GM19238 (cell line): ENCODE measurements around the gene OPTN.
"Not testable (repeated sequence)": the region's sequence is repeated elsewhere in the genome, so short reads cannot be mapped to it uniquely, and the experiment has no call there.

Experiments used
- DNase-seq: peaks from one replicate; pipeline ENCODE4 v3.0.0; 2011; ENCODE audit warnings: low spot score; ENCODE audit not compliant: insufficient read length

Gene OPTN

DNA sequence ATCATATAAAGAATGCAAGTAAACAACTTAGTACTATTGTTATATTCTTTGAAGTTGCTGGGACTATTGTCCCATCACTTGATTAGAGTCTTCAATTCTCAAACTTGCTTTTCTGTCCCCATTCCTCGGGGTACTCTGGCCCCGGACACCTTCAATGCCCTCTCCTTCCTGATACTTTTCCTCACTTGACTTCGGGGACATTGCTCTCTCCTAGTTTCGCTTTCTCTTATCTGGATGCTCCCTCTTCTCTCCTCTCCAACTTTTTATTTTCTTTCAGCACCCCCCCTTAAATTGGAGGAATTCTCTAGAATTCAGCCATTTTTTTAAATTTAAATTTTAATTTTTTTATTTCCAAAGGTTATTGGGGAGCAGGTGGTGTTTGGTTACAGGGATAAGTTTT lies 10.6 kb upstream of the OPTN start:
- DNase-seq, result no peak

- no peak for DNase-seq
Measured at GRCh38 chr10:13090289-13090688, 9.7 kb upstream of the OPTN start.

- DNase-seq, result no peak
Measured at GRCh38 chr10:13091801-13092200, 8.2 kb upstream of the OPTN start.

- no peak for DNase-seq
Measured at GRCh38 chr10:13092291-13093102, 7.5 kb upstream of the OPTN start.

DNA sequence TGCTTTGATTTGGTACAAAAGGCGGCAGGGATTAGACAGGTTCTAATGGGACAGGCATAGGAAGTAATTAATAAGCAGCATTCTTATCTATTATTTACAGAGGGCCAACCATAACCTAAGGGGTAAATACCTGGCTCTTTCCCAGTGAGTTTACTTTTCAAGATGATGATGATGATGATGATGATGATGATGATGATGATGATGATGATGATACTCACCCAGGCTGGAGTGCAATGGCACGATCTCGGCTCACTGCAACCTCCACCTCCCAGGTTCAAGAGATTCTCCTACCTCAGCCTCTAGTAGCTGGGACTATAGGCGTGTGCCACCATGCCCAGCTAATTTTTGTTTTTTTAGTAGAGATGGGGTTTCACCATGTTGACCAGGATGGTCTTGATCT lies 5.9 kb upstream of the OPTN start:
- not testable (repeated sequence) for DNase-seq

DNA sequence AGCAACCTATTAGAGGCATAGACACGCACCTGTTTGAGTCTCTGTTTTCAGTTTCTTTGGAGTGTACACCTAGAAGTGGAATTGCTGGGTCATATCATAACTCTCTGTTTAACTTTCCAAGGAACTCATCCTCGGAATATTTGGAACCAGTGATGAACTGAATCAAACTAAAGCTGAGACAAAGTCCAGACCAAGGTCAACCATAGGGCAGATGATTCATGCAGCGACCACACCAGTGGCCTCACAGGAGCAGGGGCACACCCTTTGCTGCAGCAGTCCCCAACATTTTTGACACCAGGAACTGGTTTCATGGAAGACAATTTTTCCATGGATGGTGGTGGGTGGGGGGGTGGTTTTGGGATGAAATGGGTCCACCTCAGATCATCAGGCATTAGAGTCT lies 4.9 kb upstream of the OPTN start:
- no peak for DNase-seq

- no peak for DNase-seq
Measured at GRCh38 chr10:13095929-13096328, 4.0 kb upstream of the OPTN start.

GRCh38 chr10:13099144-13099665 lies 758 bp upstream of the OPTN start:
- peak; percentile 41 for DNase-seq

DNA sequence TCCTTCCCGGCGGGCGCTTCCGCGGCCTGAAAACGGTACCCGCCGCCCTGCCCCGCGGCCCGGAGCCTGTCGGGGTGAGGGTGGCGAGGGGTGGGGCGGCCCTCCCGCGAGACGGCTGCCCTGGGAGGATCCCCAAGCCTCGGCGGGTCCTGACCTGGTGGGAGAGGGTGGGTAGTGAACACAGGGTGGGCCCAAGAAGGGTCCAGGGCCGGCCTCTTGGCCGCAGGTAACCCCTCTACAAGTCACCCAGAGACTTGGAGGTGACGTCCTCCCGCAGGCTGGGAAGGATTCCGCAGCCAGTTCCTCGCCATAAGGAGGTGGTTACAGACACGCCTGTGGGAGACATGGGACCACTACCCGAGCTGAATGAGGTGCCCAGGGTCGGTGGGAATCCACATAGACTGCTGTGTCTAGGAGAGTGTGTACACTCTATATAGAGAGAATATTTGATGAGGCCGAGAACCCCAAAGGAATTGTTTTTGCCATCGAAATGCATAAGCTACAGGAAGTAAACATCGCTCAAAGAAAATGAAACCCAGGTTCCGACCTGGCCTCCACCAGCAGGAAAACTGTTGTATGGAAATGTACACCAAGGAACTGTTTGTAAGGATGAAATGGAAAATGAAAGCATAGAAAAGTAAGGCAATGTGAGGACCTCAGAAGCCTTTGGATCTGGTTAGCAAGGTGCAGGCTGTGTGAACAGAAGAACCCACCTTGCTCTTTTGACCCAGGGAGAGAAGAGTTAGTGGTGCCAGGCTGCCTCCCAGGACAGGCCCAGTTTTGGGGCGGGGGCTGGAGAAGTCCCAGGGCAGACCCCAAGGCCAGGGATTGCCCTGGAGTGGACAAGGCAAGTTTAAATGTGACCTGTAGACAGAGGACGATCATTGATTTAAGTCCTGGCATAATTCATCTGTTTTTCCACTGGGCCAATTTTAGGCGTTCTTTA lies 659 bp downstream of the OPTN start:
- DNase-seq, result no peak

GRCh38 chr10:13102002-13102794 lies 2.2 kb downstream of the OPTN start:
- DNase-seq, result no peak

GRCh38 chr10:13103554-13103953 lies 3.6 kb downstream of the OPTN start:
- no peak for DNase-seq

DNA sequence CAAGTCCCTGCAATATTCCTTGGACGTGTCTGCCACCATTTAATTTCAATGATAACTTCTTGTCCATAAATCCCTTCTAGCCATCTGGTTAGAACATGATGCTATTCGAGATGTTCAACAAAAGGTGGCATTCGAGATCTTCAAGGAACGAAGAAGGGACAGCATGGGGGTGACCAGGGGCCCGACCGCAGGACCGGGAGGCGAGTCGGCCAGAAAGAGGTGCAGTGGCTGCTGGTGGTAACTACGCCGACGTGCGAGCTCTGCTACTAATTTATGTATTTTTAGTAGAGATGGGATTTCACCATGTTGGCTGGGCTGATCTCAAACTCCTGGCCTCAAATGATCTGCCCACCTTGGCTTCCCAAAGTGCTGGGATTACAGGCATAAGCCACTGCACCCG lies 4.7 kb downstream of the OPTN start:
- DNase-seq, result no peak

GRCh38 chr10:13105184-13105583 lies 5.2 kb downstream of the OPTN start:
- no peak for DNase-seq

DNA sequence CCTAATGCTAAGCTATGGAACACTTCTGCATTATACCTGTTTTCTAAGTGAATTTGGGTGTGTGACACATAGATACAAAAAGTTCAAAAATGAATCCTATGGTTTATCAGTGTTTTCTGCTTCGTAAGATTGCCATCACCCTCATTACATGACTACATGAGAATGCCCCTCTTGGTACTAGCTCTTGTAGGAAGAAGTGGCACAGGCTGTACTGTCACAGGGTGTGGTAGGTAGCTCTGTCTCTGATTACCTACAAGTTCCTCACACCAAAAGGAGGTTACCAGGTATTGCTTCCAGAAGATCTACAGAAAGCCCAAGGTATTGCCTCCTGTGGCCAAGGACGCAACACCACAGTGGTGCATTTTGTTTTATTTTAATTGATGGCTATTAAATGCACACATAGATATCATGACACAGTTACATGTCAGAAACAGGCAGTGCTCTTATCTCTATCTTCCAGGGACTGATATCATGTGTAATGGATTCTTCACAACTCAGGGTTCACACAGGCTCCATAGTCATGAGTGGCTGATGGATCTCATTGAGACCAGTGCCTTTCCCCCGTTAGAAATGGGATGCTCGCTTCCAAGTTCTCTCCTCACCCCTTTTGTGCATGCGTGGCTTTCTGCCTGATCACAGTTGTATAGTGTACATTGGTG lies 6.6 kb downstream of the OPTN start:
- no peak for DNase-seq

DNA sequence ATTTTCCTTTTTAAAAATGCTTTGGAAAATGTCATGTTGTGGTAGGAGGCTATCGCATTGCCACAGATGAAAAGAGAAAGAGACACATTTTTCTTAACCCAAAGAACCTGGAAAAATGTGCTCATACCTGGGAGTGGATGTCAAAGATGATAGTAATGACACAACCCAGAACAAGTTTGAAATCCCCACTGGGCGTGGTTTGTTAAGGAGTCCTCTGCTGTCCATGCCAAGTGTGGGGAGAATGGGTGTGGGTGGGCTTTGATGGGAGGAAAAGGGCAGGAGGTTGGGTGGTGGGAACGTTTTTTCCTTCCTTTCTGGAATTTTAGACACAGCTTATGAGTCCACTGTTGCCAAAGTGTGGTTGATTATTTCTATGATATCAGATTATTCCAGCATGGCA lies 10.9 kb downstream of the OPTN start:
- DNase-seq, result no peak

- DNase-seq, result no peak
Measured at GRCh38 chr10:13113544-13113943, 13.6 kb downstream of the OPTN start.

DNA sequence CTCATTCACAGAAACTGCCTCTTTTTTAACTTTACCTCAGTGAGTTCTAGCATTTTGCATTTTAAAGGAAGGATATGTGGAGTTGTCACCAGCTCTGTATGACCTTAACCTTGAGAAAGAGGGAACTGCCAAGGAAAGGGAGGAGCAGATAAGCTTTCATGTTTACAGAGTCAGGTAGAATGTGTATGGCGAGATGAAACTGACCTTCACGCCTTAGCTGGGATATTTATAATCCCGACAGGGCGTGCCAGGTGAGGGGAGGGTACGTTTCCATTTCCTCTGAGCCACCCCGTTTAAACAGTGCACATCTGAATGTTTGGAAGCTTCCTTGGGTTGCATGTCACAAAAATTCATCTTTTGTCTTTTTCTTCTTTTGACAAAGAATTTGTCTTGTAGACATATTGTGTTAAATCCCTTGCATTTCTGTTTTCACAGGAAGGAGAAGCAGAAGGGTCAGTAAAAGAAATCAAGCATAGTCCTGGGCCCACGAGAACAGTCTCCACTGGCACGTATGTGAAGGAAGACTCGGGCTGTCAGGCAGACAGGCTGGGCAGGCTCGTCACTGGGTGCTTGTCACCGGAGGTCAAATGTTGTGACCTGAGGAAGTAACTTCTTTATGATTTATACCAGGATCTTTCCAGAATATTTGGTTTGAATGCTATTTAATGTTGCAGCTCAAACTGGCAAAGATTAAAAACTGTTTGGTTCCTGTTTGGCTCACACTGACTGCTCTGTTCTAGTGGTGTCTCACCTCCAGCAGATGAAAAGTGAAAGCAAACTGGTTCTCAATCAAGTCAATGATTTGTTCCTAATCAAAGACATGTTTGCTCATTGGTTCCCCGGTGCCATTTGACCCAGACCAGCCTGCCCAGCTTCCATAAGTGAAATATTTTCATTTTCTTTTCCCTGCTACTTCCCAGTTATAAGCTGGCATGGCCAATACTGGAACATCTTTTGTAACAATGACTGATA lies 16.2 kb downstream of the OPTN start:
- peak; percentile 18 for DNase-seq

DNA sequence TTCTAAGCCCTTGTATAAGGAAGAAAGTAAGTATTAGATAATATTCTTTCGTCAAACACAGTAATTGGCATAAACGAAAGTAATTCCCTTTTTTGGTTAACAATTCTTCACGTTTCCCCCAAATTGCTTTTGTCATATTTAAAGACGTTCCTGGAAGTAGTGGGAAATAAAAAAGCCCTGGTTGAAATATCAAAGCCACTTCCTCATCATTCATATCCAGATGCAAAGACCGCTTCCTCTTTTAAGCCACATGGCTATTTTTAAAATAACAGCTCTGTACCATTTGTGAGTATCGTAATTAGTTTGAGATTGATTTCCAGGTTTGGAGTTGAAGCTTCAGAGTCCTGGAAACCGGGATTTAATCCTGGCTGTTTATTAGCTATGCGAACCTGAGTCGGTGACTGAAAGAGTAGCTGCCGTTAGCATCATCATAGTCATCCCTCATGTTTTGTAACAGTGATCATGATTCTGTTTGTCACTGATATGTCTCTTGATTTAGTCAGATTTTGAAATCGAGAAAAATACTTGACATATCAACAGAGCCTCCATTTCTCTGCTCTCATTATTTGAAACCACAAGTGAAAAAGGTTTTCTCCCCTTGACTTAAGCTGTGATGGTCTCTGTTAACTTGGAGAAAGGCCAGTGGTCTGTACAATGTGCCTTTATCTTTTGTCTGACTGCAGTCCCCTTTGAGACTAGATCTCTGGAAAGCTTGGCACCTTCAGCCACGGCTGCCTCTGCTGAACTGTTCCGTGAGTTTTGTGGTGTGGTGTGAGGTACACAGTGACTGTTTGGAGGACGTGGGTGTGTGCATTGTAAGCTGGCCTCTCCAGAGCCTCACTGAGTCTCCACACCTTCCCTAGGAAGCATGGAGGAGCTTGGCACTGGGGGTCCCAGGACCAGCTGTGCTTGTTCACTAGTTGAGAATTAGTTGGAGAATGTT lies 18.1 kb downstream of the OPTN start:
- DNase-seq, result no peak
